HG02943 (cell line): Measurements from ENCODE around the gene SPINT2.
"Not testable (repeated sequence)": the region's sequence is repeated elsewhere in the genome, so short reads cannot be mapped to it uniquely, and the experiment has no call there.

ENCODE experiments used
- ATAC-seq: cut with Tn5 transposase; IDR thresholded peaks from one replicate; pipeline ENCODE4 v1.9.1; 2021; ENCODE audit warnings: mild to moderate bottlenecking, low read depth, moderate library complexity; ENCODE audit not compliant: unreplicated experiment

Gene SPINT2

GRCh38 chr19:38234615-38235014 lies 29.8 kb upstream of the SPINT2 start:
- ATAC-seq: no peak

GRCh38 chr19:38239816-38240215 lies 24.6 kb upstream of the SPINT2 start:
- no peak for ATAC-seq

- ATAC-seq: no peak
Measured at GRCh38 chr19:38243279-38243673, 21.1 kb upstream of the SPINT2 start.

GRCh38 chr19:38245826-38246498 lies 18.4 kb upstream of the SPINT2 start:
- no peak for ATAC-seq

- ATAC-seq: no peak
Measured at GRCh38 chr19:38247126-38247525, 17.2 kb upstream of the SPINT2 start.

- no peak for ATAC-seq
Measured at GRCh38 chr19:38247734-38248268, 16.6 kb upstream of the SPINT2 start.

GRCh38 chr19:38248421-38248820 lies 16.0 kb upstream of the SPINT2 start:
- no peak for ATAC-seq

GRCh38 chr19:38250428-38250820 lies 13.9 kb upstream of the SPINT2 start:
- ATAC-seq: no peak

- no peak for ATAC-seq
Measured at GRCh38 chr19:38250821-38251563, 13.4 kb upstream of the SPINT2 start.

GRCh38 chr19:38251564-38252051 lies 12.8 kb upstream of the SPINT2 start:
- no peak for ATAC-seq

- no peak for ATAC-seq
Measured at GRCh38 chr19:38252385-38252784, 12.0 kb upstream of the SPINT2 start.

- no peak for ATAC-seq
Measured at GRCh38 chr19:38252941-38253691, 11.3 kb upstream of the SPINT2 start.

GRCh38 chr19:38253788-38254187 lies 10.6 kb upstream of the SPINT2 start:
- no peak for ATAC-seq

GRCh38 chr19:38255383-38256014 lies 8.9 kb upstream of the SPINT2 start:
- no peak for ATAC-seq

- ATAC-seq: not testable (repeated sequence)
Measured at GRCh38 chr19:38261942-38262341, 2.4 kb upstream of the SPINT2 start.

GRCh38 chr19:38262585-38263268 lies 1.6 kb upstream of the SPINT2 start:
- ATAC-seq: no peak

- no peak for ATAC-seq
Measured at GRCh38 chr19:38263689-38264485, 486 bp upstream of the SPINT2 start.

GRCh38 chr19:38265213-38265861 lies 964 bp downstream of the SPINT2 start:
- ATAC-seq: no peak
